ACC112 (cell line): ENCODE measurements around the gene MYO18B.

Experiments
- H2AFZ ChIP-seq: fragments of 200-600 bp; sonication (generic); one replicate; pipeline ENCODE4 v1.6.0; 2017; ENCODE audit warnings: antibody characterized with exemption, low read length; ENCODE audit not compliant: unreplicated experiment
- H3K27ac ChIP-seq: fragments of 200-600 bp; sonication (generic); 2 replicates; pipeline ENCODE4 v1.5.1; 2014; ENCODE audit warnings: low read depth, mild to moderate bottlenecking, antibody characterized with exemption, low read length, moderate library complexity
- H3K27me3 ChIP-seq: fragments of 200-600 bp; sonication (generic); 2 replicates; pipeline ENCODE4 v1.6.1; 2014; ENCODE audit warnings: mild to moderate bottlenecking, antibody characterized with exemption, low read length, moderate library complexity, mixed read lengths; ENCODE audit not compliant: insufficient read depth
- H3K36me3 ChIP-seq: fragments of 200-600 bp; sonication (generic); 2 replicates; pipeline ENCODE4 v1.6.1; 2016; ENCODE audit warnings: mild to moderate bottlenecking, antibody characterized with exemption, low read length, moderate library complexity, mixed read lengths; ENCODE audit not compliant: insufficient read depth
- H3K4me1 ChIP-seq: fragments of 200-600 bp; sonication (generic); one replicate; pipeline ENCODE4 v1.6.1; 2016; ENCODE audit warnings: low read length, mixed read lengths; ENCODE audit not compliant: insufficient read depth, unreplicated experiment, control insufficient read depth
- H3K4me3 ChIP-seq: fragments of 200-600 bp; sonication (generic); 2 replicates; pipeline ENCODE4 v1.5.1; 2014; ENCODE audit warnings: mild to moderate bottlenecking, low read depth, low read length
- H3K79me2 ChIP-seq: fragments of 200-600 bp; sonication (generic); one replicate; pipeline ENCODE4 v1.6.0; 2016; ENCODE audit warnings: low read length; ENCODE audit not compliant: control insufficient read depth, unreplicated experiment, insufficient read depth

Gene MYO18B

GRCh38 chr22:25714739-25715138 lies 27.2 kb upstream of the MYO18B start:
- Histone ChIP-seq H2AFZ (no peak overlapping the region), H3K27ac (no peak overlapping the region), H3K27me3 (no peaks in the 10 kb centered on the region), H3K36me3 (no peaks in the 10 kb centered on the region), H3K79me2 (no peaks in the 10 kb centered on the region), H3K4me1 (no peaks in the 10 kb centered on the region), H3K4me3 (no peak overlapping the region)

- Histone ChIP-seq H3K27ac (no peak overlapping the region), H3K4me1 (no peaks in the 10 kb centered on the region), H3K79me2 (no peaks in the 10 kb centered on the region), H2AFZ (no peak overlapping the region), H3K27me3 (no peaks in the 10 kb centered on the region), H3K36me3 (no peaks in the 10 kb centered on the region), H3K4me3 (no peak overlapping the region)
Measured at GRCh38 chr22:25716637-25717036, 25.4 kb upstream of the MYO18B start.

GRCh38 chr22:25718135-25718840 lies 23.7 kb upstream of the MYO18B start:
- Histone ChIP-seq H3K79me2 (no peaks in the 10 kb centered on the region), H3K27ac (no peak overlapping the region), H3K4me1 (no peaks in the 10 kb centered on the region), H3K27me3 (no peaks in the 10 kb centered on the region), H3K36me3 (no peaks in the 10 kb centered on the region), H2AFZ (no peak overlapping the region), H3K4me3 (no peak overlapping the region)

DNA sequence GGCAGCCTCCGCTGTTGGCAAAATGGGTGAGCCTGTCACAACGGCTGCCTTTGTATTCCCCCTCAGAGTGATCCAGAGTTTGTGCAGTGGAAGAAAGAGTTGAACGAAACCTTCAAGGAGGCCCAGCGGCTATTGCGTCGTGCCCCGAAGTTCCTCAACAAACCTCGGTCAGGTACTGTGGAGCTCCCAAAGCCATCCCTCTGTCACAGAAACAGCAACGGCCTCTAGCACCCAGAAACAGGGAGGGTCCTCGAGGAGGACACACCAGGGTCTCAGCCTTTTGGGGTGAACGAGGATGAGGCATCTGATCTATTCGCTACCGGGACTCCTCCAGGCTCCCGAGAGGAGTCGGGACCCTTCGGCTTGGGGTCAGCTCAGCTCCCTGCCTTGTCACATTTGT lies 19.8 kb upstream of the MYO18B start:
- H3K4me3 ChIP-seq: no peak overlapping the region
- no peaks in the 10 kb centered on the region for H3K79me2 ChIP-seq
- H3K4me1 ChIP-seq: no peaks in the 10 kb centered on the region
- no peak overlapping the region for H2AFZ ChIP-seq
- no peaks in the 10 kb centered on the region for H3K36me3 ChIP-seq
- no peaks in the 10 kb centered on the region for H3K27me3 ChIP-seq
- no peak overlapping the region for H3K27ac ChIP-seq

DNA sequence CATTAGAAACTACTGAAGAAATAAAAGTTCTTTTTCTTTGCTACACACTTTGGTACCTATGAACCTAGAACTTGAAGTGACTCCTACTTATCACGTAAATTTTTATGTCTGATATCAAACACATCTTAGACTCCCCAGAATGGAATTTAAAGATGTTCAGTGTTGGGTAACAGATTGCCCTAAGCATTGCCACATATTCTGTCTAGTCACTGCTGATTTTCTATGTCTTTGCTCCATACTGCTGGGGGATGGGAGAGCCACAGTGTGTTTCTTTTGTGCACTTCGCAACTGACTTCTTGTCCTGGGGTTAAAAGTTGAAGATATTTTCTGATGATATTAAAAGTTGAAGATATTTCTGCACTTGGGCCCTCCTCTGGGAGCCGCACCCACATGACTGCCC lies 19.4 kb upstream of the MYO18B start:
- H3K4me1 ChIP-seq: no peaks in the 10 kb centered on the region
- H2AFZ ChIP-seq: no peak overlapping the region
- no peaks in the 10 kb centered on the region for H3K36me3 ChIP-seq
- H3K27ac ChIP-seq: no peak overlapping the region
- H3K4me3 ChIP-seq: no peak overlapping the region
- H3K79me2 ChIP-seq: no peaks in the 10 kb centered on the region
- no peaks in the 10 kb centered on the region for H3K27me3 ChIP-seq

- Histone ChIP-seq H3K79me2 (no peaks in the 10 kb centered on the region), H3K4me1 (no peaks in the 10 kb centered on the region), H2AFZ (no peak overlapping the region), H3K27me3 (no peaks in the 10 kb centered on the region), H3K27ac (no peak overlapping the region), H3K36me3 (no peaks in the 10 kb centered on the region), H3K4me3 (no peak overlapping the region)
Measured at GRCh38 chr22:25726241-25726640, 15.7 kb upstream of the MYO18B start.

DNA sequence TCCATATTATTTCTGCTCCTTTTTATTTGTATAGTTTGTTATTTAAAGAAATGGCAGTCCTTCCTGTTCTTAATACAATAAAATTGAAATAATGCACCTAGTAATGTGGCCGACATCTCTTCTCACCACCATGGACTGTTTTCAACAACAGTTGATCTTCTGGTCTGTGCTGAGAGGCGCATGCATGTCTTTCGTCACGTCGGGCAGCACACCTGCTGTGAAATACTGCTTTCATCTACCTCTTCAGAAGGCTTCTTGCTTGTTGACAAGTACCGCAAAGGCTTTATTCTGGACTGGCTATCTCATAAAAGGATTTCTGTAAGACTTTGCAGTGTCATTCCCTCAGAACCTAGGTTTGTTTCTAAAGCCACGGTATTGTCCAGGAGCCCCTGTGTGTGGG lies 13.9 kb upstream of the MYO18B start:
- H3K27me3 ChIP-seq: no peaks in the 10 kb centered on the region
- H3K4me1 ChIP-seq: no peaks in the 10 kb centered on the region
- no peaks in the 10 kb centered on the region for H3K79me2 ChIP-seq
- H3K4me3 ChIP-seq: no peak overlapping the region
- no peak overlapping the region for H2AFZ ChIP-seq
- H3K36me3 ChIP-seq: no peaks in the 10 kb centered on the region
- H3K27ac ChIP-seq: no peak overlapping the region

DNA sequence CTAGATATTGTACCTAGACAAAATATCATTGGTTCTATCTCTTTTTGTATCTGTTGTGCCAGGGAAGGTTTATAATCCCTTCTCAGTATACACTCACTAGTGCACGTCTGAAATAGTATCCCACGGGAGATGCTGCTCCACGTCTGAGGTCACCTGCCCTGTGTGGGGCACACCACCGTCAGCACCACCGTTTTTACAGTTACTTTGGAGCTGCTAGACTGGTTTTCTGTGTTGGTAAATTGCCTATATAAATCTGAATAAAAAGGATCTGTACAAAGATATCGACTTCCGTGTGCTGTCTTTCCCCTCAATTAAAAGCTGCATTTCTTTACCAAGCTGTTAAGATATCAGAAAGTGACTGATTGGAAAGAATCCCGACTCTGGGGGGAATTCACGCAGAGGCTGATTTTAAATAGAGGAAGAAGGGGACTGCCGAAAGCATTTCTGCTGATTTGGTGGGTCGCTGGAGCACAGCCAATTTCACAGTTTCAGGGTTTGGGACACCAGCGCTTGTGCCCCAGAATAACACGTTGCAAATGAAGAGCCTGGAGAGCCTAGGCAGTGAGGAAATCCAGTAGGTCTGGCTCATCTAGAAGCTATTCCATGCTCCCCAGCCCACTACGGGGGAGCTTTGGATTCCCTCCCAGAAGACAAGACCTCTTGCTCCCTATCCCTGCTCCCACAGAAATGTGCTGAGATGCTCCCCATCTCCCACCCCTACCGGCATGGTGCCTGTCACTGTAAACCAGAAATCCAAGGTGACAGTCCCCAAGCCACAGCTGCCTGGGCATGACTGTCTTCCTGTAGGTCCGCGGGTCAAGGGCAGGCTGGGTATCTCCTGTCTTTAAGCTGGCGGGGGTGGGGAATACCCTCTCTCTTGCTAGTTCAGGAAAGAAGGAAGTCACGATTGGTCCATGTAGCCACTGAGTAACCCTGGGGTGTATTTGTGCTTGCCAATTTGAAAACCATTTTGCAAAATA lies 12.7 kb upstream of the MYO18B start:
- Histone ChIP-seq H3K36me3 (no peaks in the 10 kb centered on the region), H3K27ac (no peak overlapping the region), H3K79me2 (no peaks in the 10 kb centered on the region), H3K4me3 (no peak overlapping the region), H3K27me3 (no peaks in the 10 kb centered on the region), H3K4me1 (no peaks in the 10 kb centered on the region), H2AFZ (no peak overlapping the region)

- H3K79me2 ChIP-seq: no peaks in the 10 kb centered on the region
- H3K36me3 ChIP-seq: no peaks in the 10 kb centered on the region
- H2AFZ ChIP-seq: no peak overlapping the region
- no peak overlapping the region for H3K27ac ChIP-seq
- no peaks in the 10 kb centered on the region for H3K4me1 ChIP-seq
- no peaks in the 10 kb centered on the region for H3K27me3 ChIP-seq
- H3K4me3 ChIP-seq: no peak overlapping the region
Measured at GRCh38 chr22:25735650-25736049, 6.3 kb upstream of the MYO18B start.

GRCh38 chr22:25736378-25737011 lies 5.5 kb upstream of the MYO18B start:
- no peak overlapping the region for H3K27ac ChIP-seq
- H3K27me3 ChIP-seq: no peaks in the 10 kb centered on the region
- H3K4me1 ChIP-seq: no peaks in the 10 kb centered on the region
- no peak overlapping the region for H2AFZ ChIP-seq
- no peak overlapping the region for H3K4me3 ChIP-seq
- no peaks in the 10 kb centered on the region for H3K36me3 ChIP-seq
- no peaks in the 10 kb centered on the region for H3K79me2 ChIP-seq
